ENCODE data around the gene AKT3.

- TF ChIP-seq CTCF (IDR thresholded peaks at IDR 0.05; ENCODE audit: poor library complexity) (no peak), EZH2 (IDR thresholded peaks at IDR 0.05; ENCODE audit: borderline replicate concordance) (no peak), EZH2phosphoT487 (IDR thresholded peaks at IDR 0.05; ENCODE audit: low read depth, severe bottlenecking, unreplicated experiment) (no peak)
These were observed 349.5 kb downstream of the AKT3 start for GRCh38 chr1:243500512-243500911.
